GM13977 (cell line): ENCODE results near the gene H1-8.

Source experiments
- DNase-seq: peaks from one replicate; pipeline ENCODE4 v3.0.0; 2012; ENCODE audit warnings: low spot score
- in situ Hi-C: fragments of 300-500 bp; cut with MboI; formaldehyde crosslinking; loops from one replicate; pipeline ENCODE4 v1.12.0; 2022; ENCODE audit warnings: low sequenced_read_pairs, low pct_unique_long_range_greater_than_20kb, mixed read lengths, inconsistent platforms; ENCODE audit not compliant: unreplicated experiment
- TF ChIP-seq, protein P1 (sequence below): IDR thresholded peaks from 2 replicates; pipeline ENCODE4 v1.5.1; 2012; ENCODE audit warnings: mild to moderate bottlenecking, control low read depth; ENCODE audit not compliant: insufficient read depth; ENCODE audit errors: extremely low read depth, missing control alignments

Gene H1-8

DNA sequence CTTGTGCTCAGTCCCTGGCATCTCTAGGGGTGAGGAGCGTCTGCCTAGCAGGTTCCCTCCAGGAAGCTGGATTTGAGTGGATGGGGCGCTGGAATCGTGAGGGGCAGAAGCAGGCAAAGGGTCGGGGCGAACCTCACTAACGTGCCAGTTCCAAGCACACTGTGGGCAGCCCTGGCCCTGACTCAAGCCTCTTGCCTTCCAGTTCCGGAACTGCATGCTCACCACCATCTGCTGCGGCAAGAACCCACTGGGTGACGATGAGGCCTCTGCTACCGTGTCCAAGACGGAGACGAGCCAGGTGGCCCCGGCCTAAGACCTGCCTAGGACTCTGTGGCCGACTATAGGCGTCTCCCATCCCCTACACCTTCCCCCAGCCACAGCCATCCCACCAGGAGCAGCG, 9.6 kb upstream of the H1-8 start:
- no peak for DNase-seq
- TF ChIP-seq, protein P1, sequence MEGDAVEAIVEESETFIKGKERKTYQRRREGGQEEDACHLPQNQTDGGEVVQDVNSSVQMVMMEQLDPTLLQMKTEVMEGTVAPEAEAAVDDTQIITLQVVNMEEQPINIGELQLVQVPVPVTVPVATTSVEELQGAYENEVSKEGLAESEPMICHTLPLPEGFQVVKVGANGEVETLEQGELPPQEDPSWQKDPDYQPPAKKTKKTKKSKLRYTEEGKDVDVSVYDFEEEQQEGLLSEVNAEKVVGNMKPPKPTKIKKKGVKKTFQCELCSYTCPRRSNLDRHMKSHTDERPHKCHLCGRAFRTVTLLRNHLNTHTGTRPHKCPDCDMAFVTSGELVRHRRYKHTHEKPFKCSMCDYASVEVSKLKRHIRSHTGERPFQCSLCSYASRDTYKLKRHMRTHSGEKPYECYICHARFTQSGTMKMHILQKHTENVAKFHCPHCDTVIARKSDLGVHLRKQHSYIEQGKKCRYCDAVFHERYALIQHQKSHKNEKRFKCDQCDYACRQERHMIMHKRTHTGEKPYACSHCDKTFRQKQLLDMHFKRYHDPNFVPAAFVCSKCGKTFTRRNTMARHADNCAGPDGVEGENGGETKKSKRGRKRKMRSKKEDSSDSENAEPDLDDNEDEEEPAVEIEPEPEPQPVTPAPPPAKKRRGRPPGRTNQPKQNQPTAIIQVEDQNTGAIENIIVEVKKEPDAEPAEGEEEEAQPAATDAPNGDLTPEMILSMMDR = no peak
- in situ Hi-C loops = no loop called here

- TF ChIP-seq, protein P1 = no peak
- no peak for DNase-seq
Measured at GRCh38 chr3:129534428-129535027, 8.4 kb upstream of the H1-8 start.

GRCh38 chr3:129535075-129535474, 7.9 kb upstream of the H1-8 start:
- no peak for DNase-seq
- in situ Hi-C loops = no loop called here
- TF ChIP-seq, protein P1 = no peak

More at GRCh38 chr3:129534428-129535027, 8.4 kb upstream of the H1-8 start:
- in situ Hi-C loops = no loop called here

- in situ Hi-C loops = no loop called here
- TF ChIP-seq, protein P1 = no peak
- DNase-seq = no peak
Measured at GRCh38 chr3:129536374-129536667, 6.7 kb upstream of the H1-8 start.

DNA sequence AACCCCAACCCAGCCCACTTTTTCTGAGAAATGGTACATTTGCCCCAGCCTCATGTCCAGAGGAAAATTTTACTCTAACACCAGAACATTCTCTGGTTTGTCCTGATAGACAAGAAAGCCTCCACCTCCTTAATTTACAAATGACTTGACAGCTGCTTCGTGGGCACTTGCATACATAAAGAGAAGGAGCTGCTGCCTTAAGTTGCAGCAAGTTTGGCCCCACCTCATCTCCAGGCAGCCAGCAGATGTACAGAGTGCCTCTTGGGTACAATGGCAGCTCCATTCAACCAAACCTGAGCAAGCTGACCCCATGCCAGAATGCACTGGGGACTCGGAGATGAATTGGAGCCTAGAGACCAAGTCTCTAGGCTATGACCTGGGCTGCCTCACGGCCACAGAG, 6.2 kb upstream of the H1-8 start:
- in situ Hi-C loops = no loop called here
- TF ChIP-seq, protein P1 = no peak
- no peak for DNase-seq

DNA sequence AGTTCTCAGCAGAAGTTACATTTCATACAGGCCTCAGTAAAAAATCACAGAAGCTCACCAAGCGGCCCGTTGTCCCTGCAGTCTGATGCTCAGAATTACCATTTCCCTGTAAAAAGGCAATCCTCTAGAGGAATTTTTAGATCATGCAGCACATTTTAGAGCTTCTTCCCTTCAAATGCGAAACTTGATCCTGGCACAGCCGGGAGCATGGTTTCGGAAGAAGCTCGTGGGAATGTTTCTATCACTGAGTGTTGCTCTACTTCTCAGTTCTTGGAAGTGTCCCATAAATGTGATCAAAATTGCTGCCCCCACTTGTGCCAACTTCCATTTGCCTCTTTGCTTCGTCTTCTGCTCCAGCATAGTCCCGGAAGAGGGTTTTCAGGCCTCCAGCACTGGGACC, 3.8 kb upstream of the H1-8 start:
- in situ Hi-C loops = no loop called here
- DNase-seq = no peak
- TF ChIP-seq, protein P1 = no peak
